Suppressor macrophage (primary cell): Measurements from ENCODE around the gene CPNE4.
A peak's percentile ranks its signal among the peaks of the same experiment; 100 is the strongest.

Experiments
- DNase-seq, 4 experiments: peaks; one replicate each; pipeline ENCODE4 v3.0.0-alpha.2; 2020 to 2022

The CPNE4 gene

GRCh38 chr3:132016061-132017041, 18.5 kb downstream of the CPNE4 start:
- no peak for DNase-seq

GRCh38 chr3:132014105-132014504, 20.7 kb downstream of the CPNE4 start:
- DNase-seq = no peak

- DNase-seq = no peak
Observed at GRCh38 chr3:132009241-132009640, 25.6 kb downstream of the CPNE4 start.

- DNase-seq = no peak
Observed at GRCh38 chr3:132008837-132009236, 26.0 kb downstream of the CPNE4 start.

GRCh38 chr3:132007617-132008016, 27.2 kb downstream of the CPNE4 start:
- DNase-seq = no peak

- DNase-seq = peak; percentile 60 to 68 (median 64)
Observed at GRCh38 chr3:132006605-132007204, 28.1 kb downstream of the CPNE4 start.

- no peak for DNase-seq
Observed at GRCh38 chr3:132004571-132004970, 30.2 kb downstream of the CPNE4 start.

GRCh38 chr3:132003685-132004084, 31.1 kb downstream of the CPNE4 start:
- DNase-seq = no peak

- DNase-seq = no peak
Observed at GRCh38 chr3:132001999-132002398, 32.8 kb downstream of the CPNE4 start.

GRCh38 chr3:132001036-132001435, 33.8 kb downstream of the CPNE4 start:
- DNase-seq = no peak

GRCh38 chr3:131998027-131998426, 36.8 kb downstream of the CPNE4 start:
- DNase-seq = no peak

- no peak for DNase-seq
Observed at GRCh38 chr3:131995891-131996290, 38.9 kb downstream of the CPNE4 start.

- no peak for DNase-seq
Observed at GRCh38 chr3:131989318-131989717, 45.5 kb downstream of the CPNE4 start.

- no peak for DNase-seq
Observed at GRCh38 chr3:131988209-131988608, 46.6 kb downstream of the CPNE4 start.

- no peak for DNase-seq
Observed at GRCh38 chr3:131983689-131984088, 51.1 kb downstream of the CPNE4 start.

GRCh38 chr3:131981323-131981722, 53.5 kb downstream of the CPNE4 start:
- peak in 2 of 4 experiments; percentile 27 to 53 for DNase-seq

GRCh38 chr3:131976448-131976847, 58.4 kb downstream of the CPNE4 start:
- no peak for DNase-seq

GRCh38 chr3:131975047-131975446, 59.8 kb downstream of the CPNE4 start:
- DNase-seq = peak in 1 of 4 experiments; percentile 4

GRCh38 chr3:131973731-131974130, 61.1 kb downstream of the CPNE4 start:
- DNase-seq = no peak

- no peak for DNase-seq
Observed at GRCh38 chr3:131972550-131972949, 62.3 kb downstream of the CPNE4 start.

GRCh38 chr3:131972091-131972490, 62.7 kb downstream of the CPNE4 start:
- DNase-seq = no peak

GRCh38 chr3:131963442-131963841, 71.4 kb downstream of the CPNE4 start:
- peak in 1 of 4 experiments; percentile 12 for DNase-seq

GRCh38 chr3:131962982-131963381, 71.8 kb downstream of the CPNE4 start:
- DNase-seq = peak in 2 of 4 experiments; percentile 13 to 64

- peak; percentile 33 to 72 (median 52) for DNase-seq
Observed at GRCh38 chr3:131960324-131960723, 74.5 kb downstream of the CPNE4 start.
